ENCODE data around the gene BIN2. TPM values are rescaled to one million over a fixed set of nuclear protein-coding genes. Genes with fewer than 3 reads are reported as not detected.
A peak's percentile ranks its signal among the peaks of the same experiment; 100 is the strongest.
"Not testable (repeated sequence)": the region's sequence is repeated elsewhere in the genome, so short reads cannot be mapped to it uniquely, and the experiment has no call there.

Gene BIN2
- total RNA-seq, 1 donor, result not detected

GRCh38 chr12:51293696-51294095, 30.3 kb downstream of the BIN2 start:
- H3K4me3 ChIP-seq (ENCODE audit: low read depth, low read length), result no peak overlapping the region
- TF ChIP-seq, protein P1, sequence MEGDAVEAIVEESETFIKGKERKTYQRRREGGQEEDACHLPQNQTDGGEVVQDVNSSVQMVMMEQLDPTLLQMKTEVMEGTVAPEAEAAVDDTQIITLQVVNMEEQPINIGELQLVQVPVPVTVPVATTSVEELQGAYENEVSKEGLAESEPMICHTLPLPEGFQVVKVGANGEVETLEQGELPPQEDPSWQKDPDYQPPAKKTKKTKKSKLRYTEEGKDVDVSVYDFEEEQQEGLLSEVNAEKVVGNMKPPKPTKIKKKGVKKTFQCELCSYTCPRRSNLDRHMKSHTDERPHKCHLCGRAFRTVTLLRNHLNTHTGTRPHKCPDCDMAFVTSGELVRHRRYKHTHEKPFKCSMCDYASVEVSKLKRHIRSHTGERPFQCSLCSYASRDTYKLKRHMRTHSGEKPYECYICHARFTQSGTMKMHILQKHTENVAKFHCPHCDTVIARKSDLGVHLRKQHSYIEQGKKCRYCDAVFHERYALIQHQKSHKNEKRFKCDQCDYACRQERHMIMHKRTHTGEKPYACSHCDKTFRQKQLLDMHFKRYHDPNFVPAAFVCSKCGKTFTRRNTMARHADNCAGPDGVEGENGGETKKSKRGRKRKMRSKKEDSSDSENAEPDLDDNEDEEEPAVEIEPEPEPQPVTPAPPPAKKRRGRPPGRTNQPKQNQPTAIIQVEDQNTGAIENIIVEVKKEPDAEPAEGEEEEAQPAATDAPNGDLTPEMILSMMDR (IDR thresholded peaks at IDR 0.05; ENCODE audit: insufficient read depth, low read depth, low read length), result no peak
- DNase-seq (ENCODE audit: low read depth), result no peak

DNA sequence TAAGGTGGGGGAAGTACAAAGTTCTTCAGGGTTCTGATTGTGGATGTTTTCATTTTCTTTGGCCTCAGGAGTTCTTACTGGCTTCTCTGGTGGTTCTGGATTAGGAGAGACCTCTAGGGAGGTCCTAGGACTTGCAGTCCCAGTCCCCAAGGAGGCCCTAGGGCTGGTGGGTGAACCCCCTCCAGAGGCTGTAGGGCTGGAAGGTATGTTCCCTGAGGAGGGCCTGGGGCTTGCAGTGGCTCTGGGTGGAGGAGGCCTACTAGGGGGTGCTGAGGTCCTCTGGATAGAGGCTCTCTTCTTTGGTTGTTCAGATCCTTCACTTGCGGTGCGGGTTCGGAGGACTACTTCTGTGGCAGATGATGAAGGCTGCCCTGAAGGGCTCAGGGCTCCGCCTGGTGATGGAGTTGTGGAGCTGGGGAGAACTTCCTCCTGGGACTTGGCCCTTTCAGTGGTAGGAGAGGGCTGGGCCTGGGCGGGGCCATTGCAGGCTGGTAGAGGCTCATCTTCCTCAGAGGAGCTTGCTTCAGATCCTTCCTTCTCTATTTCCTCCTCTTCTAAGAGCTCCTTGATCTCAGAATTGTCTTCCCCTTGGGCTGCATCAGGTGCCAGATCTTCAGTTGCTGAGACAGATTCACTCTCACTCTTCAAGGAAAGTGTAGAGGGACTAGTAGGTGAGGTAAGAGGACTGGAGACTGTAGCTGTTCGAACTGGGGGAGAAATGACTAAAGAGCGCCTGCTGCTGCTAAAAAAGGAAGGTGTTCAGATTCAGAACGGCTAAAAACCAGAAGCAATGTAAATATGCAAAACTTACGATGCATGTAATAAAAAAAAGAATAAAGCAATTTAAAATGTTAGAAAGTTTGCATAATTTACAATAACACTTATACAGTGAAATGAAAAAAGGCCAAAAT, 32.1 kb downstream of the BIN2 start:
- not testable (repeated sequence) for DNase-seq (ENCODE audit: low read depth); H3K4me3 ChIP-seq (ENCODE audit: low read depth, low read length)

DNA sequence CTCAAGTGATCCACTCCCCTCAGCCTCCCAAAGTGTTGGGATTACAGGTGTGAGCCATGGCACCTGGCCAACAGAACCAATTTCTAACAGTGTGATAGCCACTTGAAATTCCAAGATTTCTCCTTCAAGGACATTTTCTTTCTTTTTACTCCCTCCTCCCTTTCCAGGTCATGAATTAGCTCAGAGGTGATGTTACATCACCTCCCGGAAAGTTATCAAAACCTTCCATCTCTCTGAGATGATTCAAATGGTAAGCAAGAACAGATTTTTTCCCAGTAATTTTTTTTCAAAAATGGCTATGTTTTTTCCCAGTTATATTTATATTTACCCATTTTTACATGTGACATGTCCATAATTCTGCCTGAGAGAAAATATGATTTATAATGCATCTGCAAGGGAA, 38.1 kb downstream of the BIN2 start:
- H3K4me3 ChIP-seq (ENCODE audit: low read depth, low read length), result no peak overlapping the region
- DNase-seq (ENCODE audit: low read depth), result no peak
- TF ChIP-seq, protein P1 (IDR thresholded peaks at IDR 0.05; ENCODE audit: insufficient read depth, low read depth, low read length), result no peak

DNA sequence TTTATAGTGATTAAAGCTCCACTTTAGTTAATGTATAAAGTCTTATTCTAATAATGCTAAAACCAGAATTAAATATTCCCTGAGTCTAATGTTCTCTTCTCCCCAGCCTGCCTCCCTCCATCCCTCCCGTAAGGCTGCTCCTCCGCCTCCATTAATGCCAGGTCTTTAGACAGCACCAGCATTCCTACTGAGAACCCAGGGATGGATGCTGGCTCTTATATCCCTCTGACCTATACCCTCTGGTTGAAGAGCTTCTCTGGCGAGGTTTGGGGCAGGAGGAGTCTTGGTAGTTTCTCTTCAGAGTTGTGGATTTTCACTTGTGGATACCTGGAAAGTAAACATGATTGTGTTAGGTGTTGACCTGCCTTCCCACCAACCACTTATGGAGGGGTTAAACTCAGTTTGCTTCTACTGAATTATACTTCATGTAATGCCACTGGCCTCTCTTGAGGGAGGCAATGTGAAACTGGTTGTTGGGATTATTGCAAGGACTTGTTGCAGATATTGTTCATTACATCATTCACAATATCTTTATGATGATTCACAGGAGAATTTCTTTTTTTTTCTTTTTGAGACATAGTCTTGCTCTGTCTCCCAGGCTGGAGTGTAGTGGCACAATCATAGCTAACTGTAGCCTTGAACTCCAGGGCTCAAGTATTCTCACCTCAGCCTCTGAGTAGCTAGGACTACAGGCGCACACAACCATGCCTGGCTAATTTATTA, 42.6 kb downstream of the BIN2 start:
- no peak overlapping the region for H3K4me3 ChIP-seq (ENCODE audit: low read depth, low read length)
- TF ChIP-seq, protein P1 (IDR thresholded peaks at IDR 0.05; ENCODE audit: insufficient read depth, low read depth, low read length), result no peak
- DNase-seq (ENCODE audit: low read depth), result peak; percentile 44

DNA sequence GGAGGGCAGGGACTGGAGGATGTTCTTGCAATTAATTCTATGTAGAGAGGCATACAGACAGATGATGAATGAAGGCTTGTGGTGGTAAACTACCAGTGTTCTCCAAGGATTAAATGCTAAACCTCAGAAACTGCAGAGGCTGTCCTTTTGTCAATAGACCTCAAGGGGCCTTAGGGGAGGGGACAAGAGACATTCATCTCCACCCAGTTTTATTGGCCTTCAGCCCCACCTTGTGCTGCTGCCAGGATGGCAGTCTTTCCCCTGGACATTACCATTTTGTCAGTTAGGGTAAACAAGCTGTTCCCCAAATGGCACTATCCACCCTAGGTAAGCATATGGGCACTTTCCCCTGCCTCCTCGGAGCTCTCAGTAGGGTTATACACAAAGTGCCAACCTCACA, 48.9 kb downstream of the BIN2 start:
- TF ChIP-seq, protein P1 (IDR thresholded peaks at IDR 0.05; ENCODE audit: insufficient read depth, low read depth, low read length), result no peak
- DNase-seq (ENCODE audit: low read depth), result no peak
- H3K4me3 ChIP-seq (ENCODE audit: low read depth, low read length), result no peak overlapping the region

- DNase-seq (ENCODE audit: low read depth); H3K4me3 ChIP-seq (ENCODE audit: low read depth, low read length): not testable (repeated sequence)
Measured at GRCh38 chr12:51272810-51273209, 51.2 kb downstream of the BIN2 start.

- peak; percentile 60 for DNase-seq (ENCODE audit: low read depth)
- H3K4me3 ChIP-seq (ENCODE audit: low read depth, low read length), result peak overlapping the region; percentile 82
- TF ChIP-seq, protein P1 (IDR thresholded peaks at IDR 0.05; ENCODE audit: insufficient read depth, low read depth, low read length), result no peak
Measured at GRCh38 chr12:51270951-51271518, 52.9 kb downstream of the BIN2 start.
